Right lobe of liver (tissue), 6 donors: ENCODE data around the gene SLC16A12. TPM values are rescaled to one million over a fixed set of nuclear protein-coding genes. Genes with fewer than 3 reads are reported as not detected.

Source experiments
- ATAC-seq, 4 donors: fragments of 200-7000 bp; cut with Tn5 transposase; one replicate each; pipeline ENCODE4 v1.9.1; 2020; ENCODE audit warnings: mild to moderate bottlenecking in 4 of 4, moderate library complexity in 4 of 4
- DNase-seq, 3 donors: peaks; one replicate each; pipeline ENCODE4 v3.0.0-alpha.2; 2020
- H3K27ac ChIP-seq, 3 donors: fragments of 200-600 bp; one replicate each; pipeline ENCODE4 v1.8.0; 2022
- H3K27me3 ChIP-seq, 2 donors: fragments of 200-600 bp; one replicate each; pipeline ENCODE4 v1.8.0; 2022
- H3K36me3 ChIP-seq, 4 donors: fragments of 200-600 bp; sonication (generic) in 1 of 4; one replicate each; pipeline versions ENCODE4 v1.5.1 to v1.8.0; 2017 to 2022; ENCODE audit warnings: control low read depth in 1 of 4
- H3K4me1 ChIP-seq, 4 donors: fragments of 200-600 bp; sonication (generic) in 1 of 4; one replicate each; pipeline versions ENCODE4 v1.5.1 to v1.8.0; 2017 to 2022; ENCODE audit warnings: control low read depth in 1 of 4
- H3K4me3 ChIP-seq, 3 donors: fragments of 200-600 bp; one replicate each; pipeline ENCODE4 v1.8.0; 2022
- H3K9me3 ChIP-seq, 4 donors: fragments of 200-600 bp; sonication (generic) in 1 of 4; one replicate each; pipeline versions ENCODE4 v1.5.1 to v1.8.0; 2017 to 2022; ENCODE audit warnings: control low read depth in 1 of 4
- POLR2A ChIP-seq: fragments of 450-650 bp; IDR thresholded peaks from one replicate; pipeline ENCODE4 v1.6.1; 2017; ENCODE audit warnings: antibody characterized with exemption, mild to moderate bottlenecking
- WGBS: methylation state at CpG from one replicate; pipeline ENCODE4 v1.1.6; 2018; ENCODE audit warnings: low coverage, low lambda C conversion rate; ENCODE audit not compliant: insufficient coverage; ENCODE audit errors: missing lambda C conversion rate; 5-methylcytosine and 5-hydroxymethylcytosine counted together
- intact Hi-C, 2 donors: fragments of 100-400 bp; cut with DNase I; formaldehyde crosslinking; loops; one replicate each; pipeline versions ENCODE4 v1.11.2 to v1.14.1; 2022
- total RNA-seq, 6 experiments: library from RNA; depleted of rRNA in 2 of 6; stranded (reverse); fragments of >200 nt in 2 of 6; fragmentation: NEBNext Ultra II Directional in 3 of 6; extraction: Animal tissue kit (Norgen Biotek cat#: 25700) in 3 of 6; gene quantifications; one replicate each; pipeline versions ENCODE4 v1.1.0 to v1.2.4, GENCODE V29; 2016 to 2023
- TF ChIP-seq, protein P1 (sequence below), 4 donors: fragments of 200-600 bp in 3 of 4; fragments of 450-650 bp in 1 of 4; IDR thresholded peaks; one replicate each; pipeline versions ENCODE4 v1.5.1 to v1.8.0; 2016 to 2022; ENCODE audit warnings: antibody characterized with exemption in 4 of 4, mild to moderate bottlenecking in 2 of 4
- donor health status: DM: no; HTN: yes; CAD: no.
- donor health status: DM: no; HTN: no; CAD: no.
- donor health status: DM: no; HTN: no; CAD: no.
- donor health status: DM: no; HTN: yes; CAD: no.
- donor health status: DM: no; HTN: yes; CAD: no.

Gene SLC16A12
- total RNA-seq, 6 experiments from 2014 or later, result 0.20 to 6.1 (median 0.80) TPM

DNA sequence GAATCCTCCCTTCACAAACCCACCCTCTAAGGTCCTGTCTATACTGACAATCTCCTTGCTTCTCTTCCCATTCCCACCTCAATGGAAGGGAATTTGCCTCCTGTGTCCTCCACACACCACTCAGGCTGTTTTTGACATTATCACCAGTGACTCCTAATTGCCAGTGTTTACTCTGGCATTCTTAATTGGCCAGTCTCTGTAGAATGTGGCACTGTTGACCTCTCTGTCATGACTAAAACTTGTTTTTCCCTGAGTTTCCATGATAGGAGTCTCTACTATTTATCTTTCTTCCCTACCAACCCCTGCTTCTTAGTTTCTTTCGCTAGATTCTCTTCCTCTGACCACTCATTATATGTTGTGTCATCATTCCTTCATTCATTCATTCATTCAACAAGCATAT lies 12.1 kb downstream of the SLC16A12 start:
- 100% methylated on average over 1 of the region's 1 CpG for WGBS
- DNase-seq (no peak), ATAC-seq (peak in 2 of 4 donors; percentile 52 to 55)
- Histone ChIP-seq H3K27ac (no peak overlapping the region), H3K4me1 (no peaks in the 10 kb centered on the region), H3K9me3 (no peaks in the 10 kb centered on the region), H3K27me3 (no peaks in the 10 kb centered on the region), H3K4me3 (no peak overlapping the region), H3K36me3 (no peaks in the 10 kb centered on the region)
- intact Hi-C loops, result no loop called here
- TF ChIP-seq POLR2A, result no peak
- TF ChIP-seq, protein P1, sequence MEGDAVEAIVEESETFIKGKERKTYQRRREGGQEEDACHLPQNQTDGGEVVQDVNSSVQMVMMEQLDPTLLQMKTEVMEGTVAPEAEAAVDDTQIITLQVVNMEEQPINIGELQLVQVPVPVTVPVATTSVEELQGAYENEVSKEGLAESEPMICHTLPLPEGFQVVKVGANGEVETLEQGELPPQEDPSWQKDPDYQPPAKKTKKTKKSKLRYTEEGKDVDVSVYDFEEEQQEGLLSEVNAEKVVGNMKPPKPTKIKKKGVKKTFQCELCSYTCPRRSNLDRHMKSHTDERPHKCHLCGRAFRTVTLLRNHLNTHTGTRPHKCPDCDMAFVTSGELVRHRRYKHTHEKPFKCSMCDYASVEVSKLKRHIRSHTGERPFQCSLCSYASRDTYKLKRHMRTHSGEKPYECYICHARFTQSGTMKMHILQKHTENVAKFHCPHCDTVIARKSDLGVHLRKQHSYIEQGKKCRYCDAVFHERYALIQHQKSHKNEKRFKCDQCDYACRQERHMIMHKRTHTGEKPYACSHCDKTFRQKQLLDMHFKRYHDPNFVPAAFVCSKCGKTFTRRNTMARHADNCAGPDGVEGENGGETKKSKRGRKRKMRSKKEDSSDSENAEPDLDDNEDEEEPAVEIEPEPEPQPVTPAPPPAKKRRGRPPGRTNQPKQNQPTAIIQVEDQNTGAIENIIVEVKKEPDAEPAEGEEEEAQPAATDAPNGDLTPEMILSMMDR (IDR thresholded peaks at IDR 0.05), result no peak

DNA sequence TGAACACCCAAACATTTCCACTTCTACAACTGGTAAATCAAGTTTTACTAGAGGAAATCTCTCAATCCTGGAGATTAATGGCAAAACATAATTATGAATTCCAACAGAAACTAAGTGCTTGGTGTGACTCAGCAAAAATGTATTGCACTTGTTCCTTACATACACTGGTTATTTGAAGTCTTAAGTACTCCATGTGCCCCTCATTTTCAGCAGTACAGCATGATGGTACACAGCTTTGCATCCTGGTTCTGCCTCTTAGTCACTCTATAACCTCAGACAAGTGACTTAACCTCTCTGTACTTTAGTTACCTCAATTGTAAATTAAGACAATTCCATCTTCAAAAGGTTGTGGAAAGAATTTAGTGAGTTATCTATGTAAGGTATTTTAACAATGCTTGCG lies 12.9 kb downstream of the SLC16A12 start:
- intact Hi-C loops, result no loop called here
- ATAC-seq, result no peak
- H3K4me1 ChIP-seq, result no peaks in the 10 kb centered on the region

DNA sequence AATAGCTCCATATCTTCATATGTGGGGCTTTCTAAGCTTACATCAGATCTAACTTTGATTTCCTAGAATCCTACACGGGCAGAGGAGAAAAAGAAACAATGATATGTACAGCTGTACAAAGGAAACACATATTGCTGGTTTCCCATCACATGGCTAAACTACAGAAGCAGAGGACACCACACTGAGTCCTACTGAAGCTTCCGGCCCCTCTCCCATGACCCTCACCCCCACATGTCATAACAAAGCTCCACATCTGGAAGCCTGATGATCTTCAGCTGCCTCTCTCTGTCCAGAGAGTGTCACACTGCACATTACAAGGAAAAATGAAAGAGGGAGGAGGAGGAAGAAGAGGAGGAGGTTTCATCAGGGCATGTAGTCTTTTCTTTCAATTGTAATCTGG lies 14.0 kb downstream of the SLC16A12 start:
- Histone ChIP-seq H3K27me3 (no peaks in the 10 kb centered on the region), H3K9me3 (no peaks in the 10 kb centered on the region), H3K27ac (no peak overlapping the region), H3K4me1 (peaks cover 0 to 4% (median under 1%) of the 10 kb centered on the region in 4 donors), H3K4me3 (no peak overlapping the region), H3K36me3 (no peaks in the 10 kb centered on the region)
- TF ChIP-seq, protein P1 (IDR thresholded peaks at IDR 0.05), result no peak
- no peak for TF ChIP-seq POLR2A
- intact Hi-C loops, result no loop called here
- no peak for DNase-seq
- 53% methylated on average over 2 of the region's 2 CpGs for WGBS
- ATAC-seq, result peak in 2 of 4 donors; percentile 10 to 34

More for the DNA sequence above, 12.9 kb downstream of the SLC16A12 start:
- no peak for DNase-seq
- Histone ChIP-seq H3K27ac (no peak overlapping the region), H3K4me3 (no peak overlapping the region), H3K27me3 (no peaks in the 10 kb centered on the region), H3K36me3 (no peaks in the 10 kb centered on the region), H3K9me3 (no peaks in the 10 kb centered on the region)
- WGBS, result 82% methylated on average over 1 of the region's 1 CpG
- no peak for TF ChIP-seq POLR2A
- TF ChIP-seq, protein P1 (IDR thresholded peaks at IDR 0.05), result no peak

DNA sequence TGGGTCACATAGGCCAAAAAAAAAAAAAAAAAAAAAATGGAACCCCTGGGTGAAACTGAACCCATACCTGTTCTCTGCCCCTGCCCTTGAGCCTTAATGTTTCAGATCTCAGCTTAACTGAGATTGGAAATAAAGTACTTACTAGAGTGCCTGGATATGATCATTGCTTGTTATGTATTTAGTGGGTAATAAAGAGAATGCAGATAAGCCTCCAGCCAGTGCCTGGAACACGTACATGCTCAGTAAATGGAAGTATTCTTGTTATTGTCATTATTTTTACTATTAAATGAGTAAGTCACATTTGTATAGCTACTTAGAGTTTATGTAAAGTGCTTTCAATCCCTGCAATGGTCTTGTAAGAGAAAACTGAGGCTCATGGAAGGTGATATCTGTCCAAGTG lies 14.7 kb downstream of the SLC16A12 start:
- DNase-seq, result no peak
- H3K4me1 ChIP-seq, result peaks cover 0 to 10% (median 4%) of the 10 kb centered on the region in 4 donors
- H3K27me3 ChIP-seq, result no peaks in the 10 kb centered on the region
- TF ChIP-seq, protein P1 (IDR thresholded peaks at IDR 0.05), result no peak
- TF ChIP-seq POLR2A, result no peak
- no peak for ATAC-seq
- no peak overlapping the region for H3K27ac ChIP-seq
- no peak overlapping the region for H3K4me3 ChIP-seq
- H3K9me3 ChIP-seq, result no peaks in the 10 kb centered on the region
- H3K36me3 ChIP-seq, result no peaks in the 10 kb centered on the region
- intact Hi-C loops, result no loop called here
- 73% methylated on average over 1 of the region's 1 CpG for WGBS
